Activated T-cell treated with anti-CD3 and anti-CD28 coated beads, Interleukin-2, amount 50 U/mL, for 24 hours (primary cell): ENCODE measurements around the gene SCAPER.
"Not testable (repeated sequence)": the region's sequence is repeated elsewhere in the genome, so short reads cannot be mapped to it uniquely, and the experiment has no call there.

Experiments used
- DNase-seq: peaks from one replicate; pipeline ENCODE4 v3.0.0-alpha.2; 2020
- H3K27ac Mint-ChIP-seq: 2 replicates; pipeline ENCODE4 v1.8.0; 2020; ENCODE audit warnings: mild to moderate bottlenecking, mixed read lengths
- H3K27me3 Mint-ChIP-seq: 2 replicates; pipeline ENCODE4 v1.8.0; 2020; ENCODE audit warnings: mixed read lengths
- H3K36me3 Mint-ChIP-seq: 2 replicates; pipeline ENCODE4 v1.8.0; 2020; ENCODE audit warnings: low read depth, mixed read lengths
- H3K4me1 Mint-ChIP-seq: 2 replicates; pipeline ENCODE4 v1.8.0; 2020; ENCODE audit warnings: low read depth, mixed read lengths
- H3K4me3 Mint-ChIP-seq: 2 replicates; pipeline ENCODE4 v1.8.0; 2020; ENCODE audit warnings: mild to moderate bottlenecking, moderate library complexity, mixed read lengths
- H3K9me3 Mint-ChIP-seq: 2 replicates; pipeline ENCODE4 v1.8.0; 2020; ENCODE audit warnings: mixed read lengths

SCAPER gene

GRCh38 chr15:76533060-76533820 is 371.9 kb downstream of the SCAPER start:
- Mint-ChIP-seq H3K27me3 (no peaks in the 10 kb centered on the region), H3K4me3 (no peak overlapping the region), H3K4me1 (no peaks in the 10 kb centered on the region), H3K9me3 (no peaks in the 10 kb centered on the region), H3K36me3 (no peaks in the 10 kb centered on the region), H3K27ac (no peak overlapping the region)
- DNase-seq = no peak

- DNase-seq = no peak
- no peaks in the 10 kb centered on the region for H3K4me1 Mint-ChIP-seq
- H3K9me3 Mint-ChIP-seq = no peaks in the 10 kb centered on the region
- H3K27ac Mint-ChIP-seq = no peak overlapping the region
- no peaks in the 10 kb centered on the region for H3K36me3 Mint-ChIP-seq
- no peaks in the 10 kb centered on the region for H3K27me3 Mint-ChIP-seq
- H3K4me3 Mint-ChIP-seq = no peak overlapping the region
Observed at GRCh38 chr15:76529911-76530310, 375.2 kb downstream of the SCAPER start.

- no peaks in the 10 kb centered on the region for H3K4me1 Mint-ChIP-seq
- H3K36me3 Mint-ChIP-seq = no peaks in the 10 kb centered on the region
- H3K4me3 Mint-ChIP-seq = no peak overlapping the region
- H3K9me3 Mint-ChIP-seq = no peaks in the 10 kb centered on the region
- H3K27me3 Mint-ChIP-seq = no peaks in the 10 kb centered on the region
- no peak overlapping the region for H3K27ac Mint-ChIP-seq
- no peak for DNase-seq
Observed at GRCh38 chr15:76526111-76526510, 379.0 kb downstream of the SCAPER start.

GRCh38 chr15:76517910-76518309 is 387.2 kb downstream of the SCAPER start:
- no peak overlapping the region for H3K4me3 Mint-ChIP-seq
- H3K36me3 Mint-ChIP-seq = no peaks in the 10 kb centered on the region
- no peaks in the 10 kb centered on the region for H3K9me3 Mint-ChIP-seq
- no peak overlapping the region for H3K27ac Mint-ChIP-seq
- no peaks in the 10 kb centered on the region for H3K4me1 Mint-ChIP-seq
- DNase-seq = no peak
- H3K27me3 Mint-ChIP-seq = no peaks in the 10 kb centered on the region

- Mint-ChIP-seq H3K36me3 (no peaks in the 10 kb centered on the region), H3K27me3 (no peaks in the 10 kb centered on the region), H3K9me3 (no peaks in the 10 kb centered on the region), H3K4me1 (no peaks in the 10 kb centered on the region), H3K27ac (no peak overlapping the region), H3K4me3 (no peak overlapping the region)
- DNase-seq = no peak
Observed at GRCh38 chr15:76514282-76514681, 390.9 kb downstream of the SCAPER start.

- H3K27me3 Mint-ChIP-seq = no peaks in the 10 kb centered on the region
- no peak overlapping the region for H3K4me3 Mint-ChIP-seq
- DNase-seq = no peak
- H3K36me3 Mint-ChIP-seq = no peaks in the 10 kb centered on the region
- H3K9me3 Mint-ChIP-seq = no peaks in the 10 kb centered on the region
- H3K4me1 Mint-ChIP-seq = no peaks in the 10 kb centered on the region
- no peak overlapping the region for H3K27ac Mint-ChIP-seq
Observed at GRCh38 chr15:76512971-76513370, 392.2 kb downstream of the SCAPER start.

GRCh38 chr15:76510663-76511062 is 394.5 kb downstream of the SCAPER start:
- not testable (repeated sequence) for H3K27ac Mint-ChIP-seq, H3K4me1 Mint-ChIP-seq, H3K36me3 Mint-ChIP-seq, H3K4me3 Mint-ChIP-seq, H3K27me3 Mint-ChIP-seq, H3K9me3 Mint-ChIP-seq, DNase-seq

- peaks cover 23% of the 10 kb centered on the region for H3K36me3 Mint-ChIP-seq
- no peaks in the 10 kb centered on the region for H3K9me3 Mint-ChIP-seq
- H3K27me3 Mint-ChIP-seq = no peaks in the 10 kb centered on the region
- no peak overlapping the region for H3K4me3 Mint-ChIP-seq
- DNase-seq = no peak
- H3K4me1 Mint-ChIP-seq = peaks cover 3% of the 10 kb centered on the region
- H3K27ac Mint-ChIP-seq = no peak overlapping the region
Observed at GRCh38 chr15:76503804-76504203, 401.3 kb downstream of the SCAPER start.

- Mint-ChIP-seq H3K27me3 (no peaks in the 10 kb centered on the region), H3K27ac (no peak overlapping the region), H3K4me1 (peaks cover 3% of the 10 kb centered on the region), H3K4me3 (no peak overlapping the region), H3K9me3 (no peaks in the 10 kb centered on the region), H3K36me3 (peaks cover 23% of the 10 kb centered on the region)
- DNase-seq = no peak
Observed at GRCh38 chr15:76503121-76503520, 402.0 kb downstream of the SCAPER start.

- Mint-ChIP-seq H3K27me3 (no peaks in the 10 kb centered on the region), H3K4me1 (peaks cover 3% of the 10 kb centered on the region), H3K36me3 (peaks cover 24% of the 10 kb centered on the region), H3K9me3 (no peaks in the 10 kb centered on the region), H3K4me3 (no peak overlapping the region), H3K27ac (no peak overlapping the region)
- DNase-seq = no peak
Observed at GRCh38 chr15:76502678-76503077, 402.5 kb downstream of the SCAPER start.

- peaks cover 27% of the 10 kb centered on the region for H3K36me3 Mint-ChIP-seq
- not testable (repeated sequence) for H3K27me3 Mint-ChIP-seq, H3K27ac Mint-ChIP-seq, DNase-seq, H3K9me3 Mint-ChIP-seq, H3K4me3 Mint-ChIP-seq, H3K4me1 Mint-ChIP-seq
Observed at GRCh38 chr15:76502185-76502584, 403.0 kb downstream of the SCAPER start.

- H3K4me3 Mint-ChIP-seq = no peak overlapping the region
- peaks cover 3% of the 10 kb centered on the region for H3K4me1 Mint-ChIP-seq
- H3K27me3 Mint-ChIP-seq = no peaks in the 10 kb centered on the region
- no peaks in the 10 kb centered on the region for H3K9me3 Mint-ChIP-seq
- no peak for DNase-seq
- H3K27ac Mint-ChIP-seq = no peak overlapping the region
- H3K36me3 Mint-ChIP-seq = peaks cover 27% of the 10 kb centered on the region
Observed at GRCh38 chr15:76501726-76502125, 403.4 kb downstream of the SCAPER start.

- Mint-ChIP-seq H3K4me1 (peaks cover 3% of the 10 kb centered on the region), H3K4me3 (no peak overlapping the region), H3K27me3 (no peaks in the 10 kb centered on the region), H3K9me3 (no peaks in the 10 kb centered on the region), H3K27ac (no peak overlapping the region), H3K36me3 (peaks cover 27% of the 10 kb centered on the region)
- DNase-seq = no peak
Observed at GRCh38 chr15:76501011-76501410, 404.1 kb downstream of the SCAPER start.

GRCh38 chr15:76495487-76495886 is 409.7 kb downstream of the SCAPER start:
- H3K4me3 Mint-ChIP-seq = no peak overlapping the region
- H3K36me3 Mint-ChIP-seq = peaks cover 6% of the 10 kb centered on the region
- DNase-seq = no peak
- H3K9me3 Mint-ChIP-seq = no peaks in the 10 kb centered on the region
- H3K4me1 Mint-ChIP-seq = no peaks in the 10 kb centered on the region
- no peaks in the 10 kb centered on the region for H3K27me3 Mint-ChIP-seq
- no peak overlapping the region for H3K27ac Mint-ChIP-seq

GRCh38 chr15:76492538-76492937 is 412.6 kb downstream of the SCAPER start:
- Mint-ChIP-seq H3K36me3 (peaks cover 4% of the 10 kb centered on the region), H3K27ac (no peak overlapping the region), H3K27me3 (no peaks in the 10 kb centered on the region), H3K4me1 (no peaks in the 10 kb centered on the region), H3K4me3 (no peak overlapping the region), H3K9me3 (no peaks in the 10 kb centered on the region)
- no peak for DNase-seq

GRCh38 chr15:76483752-76484151 is 421.4 kb downstream of the SCAPER start:
- Mint-ChIP-seq H3K27ac (no peak overlapping the region), H3K4me3 (no peak overlapping the region), H3K9me3 (peaks cover 3% of the 10 kb centered on the region), H3K36me3 (no peaks in the 10 kb centered on the region), H3K27me3 (no peaks in the 10 kb centered on the region), H3K4me1 (no peaks in the 10 kb centered on the region)
- DNase-seq = no peak
